H1 (cell line): ENCODE data around the gene OGN. TPM values are rescaled to one million over a fixed set of nuclear protein-coding genes. Genes with fewer than 3 reads are reported as not detected.

Experiments
- CTCF ChIA-PET: fragments of 300-600 bp; sonication (Branson Sonifier 250); formaldehyde crosslinking; loops from one replicate; lab custom pipeline; 2021; ENCODE audit not compliant: partially characterized antibody; lab: Charles Lee
- POLR2A ChIA-PET: fragments of 300-600 bp; sonication (Branson Sonifier 250); formaldehyde crosslinking; loops from one replicate; lab custom pipeline; 2021; ENCODE audit warnings: inconsistent platforms; ENCODE audit not compliant: partially characterized antibody; lab: Charles Lee
- DNase-seq, 2 experiments: peaks; one replicate each; pipeline versions ENCODE4 v3.0.0 to v3.0.0-alpha.2; 2010 to 2022; ENCODE audit warnings: low spot score in 2 of 2, low read depth in 1 of 2, mixed read lengths in 1 of 2
- FAIRE-seq: peaks from 2 replicates; lab custom pipeline; 2011; peaks lifted over from hg19 to GRCh38; lab: Jason Lieb, UNC
- H2AFZ ChIP-seq: 2 replicates; pipeline ENCODE4 v1.8.1; 2012; ENCODE audit warnings: low read length, inconsistent platforms
- H2AK5ac ChIP-seq: 2 replicates; pipeline ENCODE4 v1.6.1; 2013; ENCODE audit warnings: low read depth, low read length
- H2BK120ac ChIP-seq: replicated peaks from 2 replicates; pipeline ENCODE3; 2013; ENCODE audit warnings: low read depth, low read length, inconsistent platforms
- H2BK12ac ChIP-seq: 2 replicates; pipeline ENCODE4 v1.6.1; 2013; ENCODE audit warnings: low read depth, low read length
- H2BK15ac ChIP-seq: 2 replicates; pipeline ENCODE4 v1.6.1; 2013; ENCODE audit warnings: low read length
- H2BK20ac ChIP-seq: 2 replicates; pipeline ENCODE4 v1.6.1; 2013; ENCODE audit warnings: low read length
- H2BK5ac ChIP-seq: 2 replicates; pipeline ENCODE4 v1.6.1; 2013; ENCODE audit warnings: low read depth, low read length
- H3K14ac ChIP-seq: 2 replicates; pipeline ENCODE4 v1.6.1; 2013; ENCODE audit warnings: inconsistent platforms; ENCODE audit not compliant: insufficient read length
- H3K18ac ChIP-seq: 2 replicates; pipeline ENCODE4 v1.6.1; 2013; ENCODE audit warnings: low read length; ENCODE audit errors: extremely low read depth
- H3K23ac ChIP-seq: 2 replicates; pipeline ENCODE4 v1.6.1; 2013; ENCODE audit warnings: inconsistent platforms; ENCODE audit not compliant: insufficient read length
- H3K23me2 ChIP-seq: 2 replicates; pipeline ENCODE4 v1.6.1; 2013; ENCODE audit warnings: low read depth, low read length
- H3K27ac ChIP-seq: 2 replicates; pipeline ENCODE4 v1.6.1; 2011; ENCODE audit warnings: low read depth, low read length, inconsistent platforms
- H3K27me3 ChIP-seq, 4 experiments: replicated peaks in 1 of 4; 1 replicate in 1 of 4; 2 replicates in 3 of 4; pipeline versions ENCODE4 v1.6.1 to v1.8.1; 2011 to 2013; ENCODE audit warnings: low read length in 3 of 4, mild to moderate bottlenecking in 3 of 4, inconsistent platforms in 2 of 4, mixed read lengths in 2 of 4, moderate library complexity in 1 of 4; ENCODE audit not compliant: control insufficient read depth in 3 of 4, insufficient read depth in 3 of 4; ENCODE audit errors: extremely low read depth in 1 of 4
- H3K36me3 ChIP-seq, 4 experiments: 2 replicates each; pipeline versions ENCODE4 v1.6.1 to v1.8.1; 2011 to 2013; ENCODE audit warnings: mild to moderate bottlenecking in 4 of 4, low read length in 3 of 4, moderate library complexity in 2 of 4, control low read depth in 1 of 4, inconsistent platforms in 1 of 4; ENCODE audit not compliant: insufficient read depth in 4 of 4, control insufficient read depth in 2 of 4
- H3K4ac ChIP-seq: replicated peaks from 2 replicates; pipeline ENCODE3; 2013; ENCODE audit warnings: low read length, low read depth, mixed read lengths, inconsistent platforms; ENCODE audit not compliant: insufficient read length
- H3K4me1 ChIP-seq, 4 experiments: replicated peaks in 1 of 4; 1 replicate in 1 of 4; 2 replicates in 3 of 4; pipeline versions ENCODE4 v1.6.1 to v1.8.1; 2011 to 2013; ENCODE audit warnings: low read length in 3 of 4, inconsistent platforms in 2 of 4, mixed read lengths in 1 of 4; ENCODE audit not compliant: insufficient read depth in 4 of 4, control insufficient read depth in 3 of 4
- H3K4me2 ChIP-seq, 2 experiments: 2 replicates each; pipeline versions ENCODE4 v1.6.1 to v1.8.1; 2011 to 2013; ENCODE audit warnings: low read depth in 2 of 2, low read length in 2 of 2, control low read depth in 1 of 2, inconsistent platforms in 1 of 2, mild to moderate bottlenecking in 1 of 2; ENCODE audit not compliant: insufficient read depth in 1 of 2
- H3K4me3 ChIP-seq, 4 experiments: fragments of 200-600, 300-600 bp in 1 of 4; sonication (generic), shearing (Covaris generic), sonication (Bioruptor Twin) in 1 of 4; 2 replicates each; pipeline versions ENCODE4 v1.5.1 to v1.8.1; 2011 to 2016; ENCODE audit warnings: low read length in 4 of 4, low read depth in 3 of 4, control low read depth in 2 of 4, inconsistent platforms in 2 of 4, mild to moderate bottlenecking in 2 of 4, mixed read lengths in 1 of 4, moderate library complexity in 1 of 4; ENCODE audit not compliant: insufficient read depth in 2 of 4; ENCODE audit errors: extremely low read depth in 1 of 4
- H3K56ac ChIP-seq: replicated peaks from 2 replicates; pipeline ENCODE3; 2013; ENCODE audit warnings: low read depth, mild to moderate bottlenecking, mixed read lengths, low read length, inconsistent platforms; ENCODE audit not compliant: insufficient read length
- H3K79me1 ChIP-seq: 2 replicates; pipeline ENCODE4 v1.6.1; 2013; ENCODE audit warnings: low read depth, low read length, control low read depth
- H3K79me2 ChIP-seq, 2 experiments: 2 replicates each; pipeline versions ENCODE4 v1.6.1 to v1.8.1; 2012 to 2013; ENCODE audit warnings: low read length in 2 of 2, mild to moderate bottlenecking in 2 of 2, inconsistent platforms in 1 of 2; ENCODE audit not compliant: insufficient read depth in 2 of 2, control insufficient read depth in 1 of 2
- H3K9ac ChIP-seq, 4 experiments: replicated peaks in 1 of 4; 1 replicate in 1 of 4; 2 replicates in 3 of 4; pipeline versions ENCODE4 v1.6.1 to v1.8.1; 2011 to 2013; ENCODE audit warnings: low read depth in 3 of 4, low read length in 3 of 4, control low read depth in 2 of 4, mild to moderate bottlenecking in 2 of 4, moderate library complexity in 2 of 4, inconsistent platforms in 1 of 4; ENCODE audit errors: extremely low read depth in 1 of 4
- H3K9me3 ChIP-seq, 2 experiments: 2 replicates each; pipeline versions ENCODE4 v1.6.1 to v1.8.1; 2012 to 2013; ENCODE audit warnings: mild to moderate bottlenecking in 2 of 2, moderate library complexity in 2 of 2, control low read depth in 1 of 2, inconsistent platforms in 1 of 2, low read depth in 1 of 2, low read length in 1 of 2, mixed read lengths in 1 of 2; ENCODE audit not compliant: insufficient read depth in 2 of 2
- H4K20me1 ChIP-seq, 2 experiments: replicated peaks in 1 of 2; 2 replicates each; pipeline versions ENCODE3 to v1.8.1; 2011 to 2013; ENCODE audit warnings: inconsistent platforms in 2 of 2, low read length in 2 of 2, mild to moderate bottlenecking in 1 of 2; ENCODE audit not compliant: insufficient read depth in 2 of 2, control insufficient read depth in 1 of 2
- H4K5ac ChIP-seq: 2 replicates; pipeline ENCODE4 v1.6.1; 2013; ENCODE audit warnings: low read length, low read depth, mixed read lengths, inconsistent platforms; ENCODE audit not compliant: insufficient read length
- H4K8ac ChIP-seq: 2 replicates; pipeline ENCODE4 v1.8.0; 2013; ENCODE audit warnings: mild to moderate bottlenecking, moderate library complexity, low read length, inconsistent platforms; ENCODE audit not compliant: insufficient read depth; ENCODE audit errors: extremely low read depth
- H4K91ac ChIP-seq: replicated peaks from 2 replicates; pipeline ENCODE3; 2013; ENCODE audit warnings: low read length, mixed read lengths, inconsistent platforms; ENCODE audit not compliant: insufficient read length
- CBX5 ChIP-seq: fragments of 300-800, 300-1000 bp; sonication (generic); IDR thresholded peaks from 2 replicates; pipeline ENCODE4 v1.7.1; 2016; ENCODE audit warnings: antibody characterized with exemption, low read length, low read depth
- EZH2 ChIP-seq: fragments of 200-600 bp; sonication (generic); IDR thresholded peaks from 2 replicates; pipeline ENCODE4 v1.7.1; 2012; ENCODE audit warnings: low read depth, mild to moderate bottlenecking, moderate library complexity, low read length, inconsistent platforms; ENCODE audit not compliant: severe bottlenecking
- KDM5A ChIP-seq: fragments of 200-600 bp; IDR thresholded peaks from 2 replicates; pipeline ENCODE4 v1.7.1; 2012; ENCODE audit warnings: mild to moderate bottlenecking, low read length, inconsistent platforms, mixed read lengths
- PHF8 ChIP-seq: fragments of 200-600 bp; sonication (generic); conservative IDR thresholded peaks from 2 replicates; pipeline ENCODE4 v1.7.1; 2012; ENCODE audit warnings: low read depth, mild to moderate bottlenecking, inconsistent platforms, low read length, moderate library complexity
- SAP30 ChIP-seq: fragments of 300-600 bp; sonication (generic); IDR thresholded peaks from 2 replicates; pipeline ENCODE4 v1.7.1; 2012; ENCODE audit warnings: low read length, moderate library complexity, mild to moderate bottlenecking, inconsistent platforms; ENCODE audit not compliant: insufficient read depth, insufficient replicate concordance
- SIN3A ChIP-seq, 2 experiments: IDR thresholded peaks in 1 of 2; conservative IDR thresholded peaks in 1 of 2; 2 replicates each; pipeline ENCODE4 v1.6.1; 2011 to 2012; ENCODE audit warnings: low read length in 2 of 2, improper control_type of control experiment in 1 of 2, low read depth in 1 of 2, mild to moderate bottlenecking in 1 of 2
- SP2 ChIP-seq: IDR thresholded peaks from 2 replicates; pipeline ENCODE4 v1.6.1; 2012; ENCODE audit warnings: mild to moderate bottlenecking, low read length, inconsistent platforms
- WGBS, 2 experiments: shearing (Covaris generic) in 1 of 2; methylation state at CpG; one replicate each; pipeline versions ENCODE4 v1.1.6 to v1.1.7; 2013 to 2015; ENCODE audit warnings: low lambda C conversion rate in 2 of 2, mixed read lengths in 2 of 2, inconsistent platforms in 1 of 2, low coverage in 1 of 2, missing lambda C conversion rate in 1 of 2; ENCODE audit not compliant: insufficient replicate concordance in 2 of 2, insufficient coverage in 1 of 2, insufficient read length in 1 of 2; ENCODE audit errors: extremely low coverage in 1 of 2, missing lambda C conversion rate in 1 of 2; 5-methylcytosine and 5-hydroxymethylcytosine counted together
- polyA plus RNA-seq, 7 experiments: library from polyadenylated mRNA; depleted of rRNA in 3 of 7; stranded (reverse) in 5 of 7; unstranded in 2 of 7; fragments of >200 nt in 5 of 7; fragments of 200-250 nt in 2 of 7; gene quantifications; 1 replicate in 5 of 7; 2 replicates in 1 of 7; 4 replicates in 1 of 7; pipeline versions ENCODE4 v1.2.1 to v1.2.3, GENCODE V29; 2011 to 2013; ENCODE audit warnings: missing spikeins in 2 of 7, mixed read lengths in 2 of 7
- total RNA-seq: library from RNA; stranded (reverse); fragmentation: NEBNext Ultra II Directional; extraction: Animal tissue kit (Norgen Biotek cat#: 25700); gene quantifications from 2 replicates; pipeline ENCODE4 v1.2.1, GENCODE V29; 2021
- TF ChIP-seq, protein P1 (sequence below): IDR thresholded peaks from 2 replicates; pipeline ENCODE4 v1.6.1; 2011; ENCODE audit warnings: low read length, improper control_type of control experiment
- TF ChIP-seq, protein P2 (sequence below): IDR thresholded peaks from 2 replicates; pipeline ENCODE4 v1.6.1; 2012; ENCODE audit warnings: inconsistent platforms

Gene OGN
- total and polyA plus RNA-seq, 2 of the 8 experiments (the other 6 are each of a cell fraction or from before 2014, with no cell fraction given): not detected

DNA sequence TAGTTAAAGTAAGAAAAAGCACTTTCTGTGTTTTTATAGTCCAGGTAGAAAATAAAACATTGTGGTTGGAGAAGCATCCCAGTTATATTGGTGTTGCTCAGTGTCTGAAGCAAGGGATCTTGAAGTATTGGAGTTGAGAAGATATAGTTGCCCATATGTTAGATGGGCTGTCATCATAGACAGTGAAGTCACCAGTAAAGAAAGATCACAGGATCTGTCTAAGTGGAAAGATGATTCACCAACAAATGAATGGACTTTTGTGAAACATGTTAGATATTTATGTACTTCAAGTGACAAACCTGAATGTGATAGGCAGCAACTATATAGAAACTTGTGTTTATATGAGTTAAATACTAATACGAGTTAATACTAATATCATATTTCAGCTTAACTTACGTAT is 11.7 kb downstream of the OGN start:
- Histone ChIP-seq H3K79me2 (no peaks in the 10 kb centered on the region), H3K4me1 (no peaks in the 10 kb centered on the region), H3K27ac (no peak overlapping the region), H3K14ac (no peak overlapping the region), H2AK5ac (no peak overlapping the region), H3K9me3 (no peaks in the 10 kb centered on the region), H2AFZ (no peak overlapping the region), H3K4ac (no peak overlapping the region), H2BK120ac (no peak overlapping the region), H4K20me1 (no peaks in the 10 kb centered on the region), H4K5ac (no peak overlapping the region), H3K23ac (no peak overlapping the region), H2BK5ac (no peak overlapping the region), H3K36me3 (no peaks in the 10 kb centered on the region), H3K4me3 (no peak overlapping the region), H3K9ac (no peak overlapping the region), H3K79me1 (no peaks in the 10 kb centered on the region), H2BK12ac (no peak overlapping the region), H3K4me2 (no peak overlapping the region), H4K8ac (no peak overlapping the region), H3K56ac (no peak overlapping the region), H3K27me3 (no peaks in the 10 kb centered on the region), H3K23me2 (no peaks in the 10 kb centered on the region), H2BK15ac (no peak overlapping the region), H4K91ac (no peak overlapping the region), H3K18ac (no peak overlapping the region), H2BK20ac (no peak overlapping the region)
- DNase-seq (no peak), FAIRE-seq (no peak)
- TF ChIP-seq SAP30 (no peak), KDM5A (no peak), CBX5 (no peak), EZH2 (no peak), SIN3A (conservative IDR thresholded peaks at IDR 0.05 in 1 of 2, IDR thresholded peaks at IDR 0.05 in 1 of 2; ENCODE audit: low read depth in 1 of 2, low read length in 2 of 2) (no peak), SP2 (no peak), PHF8 (no peak)
- TF ChIP-seq, protein P1, sequence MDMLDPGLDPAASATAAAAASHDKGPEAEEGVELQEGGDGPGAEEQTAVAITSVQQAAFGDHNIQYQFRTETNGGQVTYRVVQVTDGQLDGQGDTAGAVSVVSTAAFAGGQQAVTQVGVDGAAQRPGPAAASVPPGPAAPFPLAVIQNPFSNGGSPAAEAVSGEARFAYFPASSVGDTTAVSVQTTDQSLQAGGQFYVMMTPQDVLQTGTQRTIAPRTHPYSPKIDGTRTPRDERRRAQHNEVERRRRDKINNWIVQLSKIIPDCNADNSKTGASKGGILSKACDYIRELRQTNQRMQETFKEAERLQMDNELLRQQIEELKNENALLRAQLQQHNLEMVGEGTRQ: no peak
- TF ChIP-seq, protein P2, sequence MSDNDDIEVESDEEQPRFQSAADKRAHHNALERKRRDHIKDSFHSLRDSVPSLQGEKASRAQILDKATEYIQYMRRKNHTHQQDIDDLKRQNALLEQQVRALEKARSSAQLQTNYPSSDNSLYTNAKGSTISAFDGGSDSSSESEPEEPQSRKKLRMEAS: no peak
- WGBS, 2 experiments: 85% methylated on average over 2 of the region's 2 CpGs; no CpG with 5 or more reads in 1 of the 2 experiments
- POLR2A ChIA-PET: no interaction called here
- CTCF ChIA-PET: no interaction called here
